Daoy (cell line): ENCODE results near the gene PCCA. TPM values are rescaled to one million over a fixed set of nuclear protein-coding genes. Genes with fewer than 3 reads are reported as not detected.

Experiments
- total RNA-seq: library from RNA; depleted of rRNA; stranded (reverse); fragments of >200 nt; shearing (Covaris generic); gene quantifications from 2 replicates; pipeline ENCODE4 v1.2.3, GENCODE V29; 2014; rRNA removed

Gene PCCA
- total RNA-seq, 1 experiment from 2014 or later, result 6.2 TPM

Other genes starting within 250 kb of the PCCA start
- 2.4 and 2.5 TPM in 2 replicates for gene ZIC5, start 117.3 kb upstream of the PCCA start, total RNA-seq
- 1.7 and 10.9 TPM in 2 replicates for gene ZIC2, start 107.3 kb upstream of the PCCA start, total RNA-seq